PC-9 (cell line): ENCODE measurements around the gene SLC4A2.

Experiments used
- EZH2 ChIP-seq: fragments of 200-600 bp; sonication (generic); IDR thresholded peaks from 2 replicates; pipeline ENCODE4 v1.8.0; 2017; ENCODE audit warnings: antibody characterized with exemption, low read depth
- TF ChIP-seq, protein P1 (sequence below): fragments of 200-600 bp; sonication (generic); conservative IDR thresholded peaks from 2 replicates; pipeline ENCODE4 v1.6.1; 2017; ENCODE audit warnings: mixed run types, antibody characterized with exemption, mild to moderate bottlenecking, moderate library complexity

DNA sequence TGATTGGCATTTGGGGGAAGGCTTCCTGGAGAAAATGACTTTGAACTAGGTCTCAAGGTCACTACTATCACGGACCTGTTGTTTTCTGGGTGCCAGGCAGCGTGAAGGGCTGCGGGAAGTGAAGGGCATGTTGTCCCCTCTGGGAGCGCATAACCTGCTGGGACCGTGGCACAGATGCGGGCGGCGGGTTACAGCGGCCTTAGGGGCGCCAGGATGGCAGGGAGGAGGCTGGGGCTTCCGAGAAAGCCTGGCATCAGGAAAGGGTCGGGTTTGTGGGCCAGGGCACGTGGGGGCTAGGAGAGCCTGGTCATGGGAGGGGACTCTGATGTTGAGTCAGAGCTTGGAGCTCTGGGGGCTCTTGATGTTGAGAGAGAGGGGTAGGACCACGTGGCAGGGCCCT is 6.1 kb downstream of the SLC4A2 start:
- TF ChIP-seq, protein P1, sequence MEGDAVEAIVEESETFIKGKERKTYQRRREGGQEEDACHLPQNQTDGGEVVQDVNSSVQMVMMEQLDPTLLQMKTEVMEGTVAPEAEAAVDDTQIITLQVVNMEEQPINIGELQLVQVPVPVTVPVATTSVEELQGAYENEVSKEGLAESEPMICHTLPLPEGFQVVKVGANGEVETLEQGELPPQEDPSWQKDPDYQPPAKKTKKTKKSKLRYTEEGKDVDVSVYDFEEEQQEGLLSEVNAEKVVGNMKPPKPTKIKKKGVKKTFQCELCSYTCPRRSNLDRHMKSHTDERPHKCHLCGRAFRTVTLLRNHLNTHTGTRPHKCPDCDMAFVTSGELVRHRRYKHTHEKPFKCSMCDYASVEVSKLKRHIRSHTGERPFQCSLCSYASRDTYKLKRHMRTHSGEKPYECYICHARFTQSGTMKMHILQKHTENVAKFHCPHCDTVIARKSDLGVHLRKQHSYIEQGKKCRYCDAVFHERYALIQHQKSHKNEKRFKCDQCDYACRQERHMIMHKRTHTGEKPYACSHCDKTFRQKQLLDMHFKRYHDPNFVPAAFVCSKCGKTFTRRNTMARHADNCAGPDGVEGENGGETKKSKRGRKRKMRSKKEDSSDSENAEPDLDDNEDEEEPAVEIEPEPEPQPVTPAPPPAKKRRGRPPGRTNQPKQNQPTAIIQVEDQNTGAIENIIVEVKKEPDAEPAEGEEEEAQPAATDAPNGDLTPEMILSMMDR = no peak
- TF ChIP-seq EZH2 = no peak
